Prostate gland (tissue), 2 donors: ENCODE results near the gene SIGLEC8.

Experiments
- POLR2A ChIP-seq: fragments of 450-650 bp; IDR thresholded peaks from one replicate; pipeline ENCODE4 v1.6.1; 2016; ENCODE audit warnings: antibody characterized with exemption, mild to moderate bottlenecking
- TF ChIP-seq, protein P1 (sequence below), 4 experiments: fragments of 200-600 bp in 2 of 4; fragments of 450-650 bp in 2 of 4; sonication (generic) in 2 of 4; IDR thresholded peaks; 1 replicate in 3 of 4; 2 replicates in 1 of 4; pipeline ENCODE4 v1.5.1; 2016 to 2019; ENCODE audit warnings: antibody characterized with exemption in 4 of 4, mild to moderate bottlenecking in 2 of 4, moderate library complexity in 2 of 4

DNA sequence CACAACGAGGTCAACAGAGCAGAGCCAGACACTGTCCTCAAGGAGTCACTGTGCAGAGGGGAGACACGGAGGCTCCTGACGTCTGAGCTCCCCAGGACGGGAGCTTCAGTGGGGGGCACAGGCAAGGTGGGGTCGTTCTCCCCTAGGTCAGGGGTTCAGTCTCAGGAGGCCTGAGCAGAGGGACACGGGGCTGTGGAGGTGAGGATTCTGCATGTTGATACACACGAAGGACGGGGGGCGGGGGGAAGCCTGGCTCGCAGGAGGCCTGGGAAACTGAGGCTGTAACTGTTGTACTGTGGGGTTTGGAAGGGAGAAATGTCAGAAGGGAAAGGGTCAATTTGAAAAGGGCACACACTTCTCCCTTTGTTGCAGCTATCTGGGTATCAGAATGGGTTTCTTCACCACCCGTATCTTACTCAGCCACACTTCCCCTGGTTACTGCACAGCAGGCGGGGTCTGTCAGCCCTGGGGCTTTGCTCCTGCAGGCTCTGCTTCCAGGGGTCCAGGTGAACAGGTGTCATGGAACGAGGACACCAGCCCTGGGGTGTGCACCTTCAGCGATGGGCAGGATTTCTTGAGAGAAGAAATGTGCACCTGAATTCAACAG is 748 bp upstream of the SIGLEC8 start:
- no peak for TF ChIP-seq POLR2A
- TF ChIP-seq, protein P1, sequence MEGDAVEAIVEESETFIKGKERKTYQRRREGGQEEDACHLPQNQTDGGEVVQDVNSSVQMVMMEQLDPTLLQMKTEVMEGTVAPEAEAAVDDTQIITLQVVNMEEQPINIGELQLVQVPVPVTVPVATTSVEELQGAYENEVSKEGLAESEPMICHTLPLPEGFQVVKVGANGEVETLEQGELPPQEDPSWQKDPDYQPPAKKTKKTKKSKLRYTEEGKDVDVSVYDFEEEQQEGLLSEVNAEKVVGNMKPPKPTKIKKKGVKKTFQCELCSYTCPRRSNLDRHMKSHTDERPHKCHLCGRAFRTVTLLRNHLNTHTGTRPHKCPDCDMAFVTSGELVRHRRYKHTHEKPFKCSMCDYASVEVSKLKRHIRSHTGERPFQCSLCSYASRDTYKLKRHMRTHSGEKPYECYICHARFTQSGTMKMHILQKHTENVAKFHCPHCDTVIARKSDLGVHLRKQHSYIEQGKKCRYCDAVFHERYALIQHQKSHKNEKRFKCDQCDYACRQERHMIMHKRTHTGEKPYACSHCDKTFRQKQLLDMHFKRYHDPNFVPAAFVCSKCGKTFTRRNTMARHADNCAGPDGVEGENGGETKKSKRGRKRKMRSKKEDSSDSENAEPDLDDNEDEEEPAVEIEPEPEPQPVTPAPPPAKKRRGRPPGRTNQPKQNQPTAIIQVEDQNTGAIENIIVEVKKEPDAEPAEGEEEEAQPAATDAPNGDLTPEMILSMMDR (IDR thresholded peaks at IDR 0.05), result no peak
